HEK293T (cell line): Measurements from ENCODE around the gene SPTLC3.

Experiments used
- ARNT ChIP-seq: fragments of 450-650 bp; IDR thresholded peaks from 2 replicates; pipeline ENCODE4 v1.6.1; 2017; ENCODE audit warnings: mild to moderate bottlenecking
- FOXK2 ChIP-seq: fragments of 450-650 bp; IDR thresholded peaks from 2 replicates; pipeline ENCODE4 v1.6.1; 2016; ENCODE audit warnings: mild to moderate bottlenecking
- SUZ12 ChIP-seq: fragments of 450-650 bp; IDR thresholded peaks from 2 replicates; pipeline ENCODE4 v1.6.1; 2016; ENCODE audit warnings: mild to moderate bottlenecking
- TARDBP ChIP-seq: fragments of 450-650 bp; IDR thresholded peaks from 2 replicates; pipeline ENCODE4 v1.6.1; 2016

GRCh38 chr20:13211956-13212618 lies 203.3 kb downstream of the SPTLC3 start:
- TF ChIP-seq SUZ12, result no peak
- no peak for TF ChIP-seq FOXK2
- no peak for TF ChIP-seq ARNT
- TF ChIP-seq TARDBP, result no peak
